ENCODE data around the gene PGS1. TPM values are rescaled to one million over a fixed set of nuclear protein-coding genes. Genes with fewer than 3 reads are reported as not detected.
"Not testable (repeated sequence)": the region's sequence is repeated elsewhere in the genome, so short reads cannot be mapped to it uniquely, and the experiment has no call there.

PGS1 gene
- polyA plus RNA-seq, 4 donors: 34.2 to 54.1 (median 42.5) TPM

DNA sequence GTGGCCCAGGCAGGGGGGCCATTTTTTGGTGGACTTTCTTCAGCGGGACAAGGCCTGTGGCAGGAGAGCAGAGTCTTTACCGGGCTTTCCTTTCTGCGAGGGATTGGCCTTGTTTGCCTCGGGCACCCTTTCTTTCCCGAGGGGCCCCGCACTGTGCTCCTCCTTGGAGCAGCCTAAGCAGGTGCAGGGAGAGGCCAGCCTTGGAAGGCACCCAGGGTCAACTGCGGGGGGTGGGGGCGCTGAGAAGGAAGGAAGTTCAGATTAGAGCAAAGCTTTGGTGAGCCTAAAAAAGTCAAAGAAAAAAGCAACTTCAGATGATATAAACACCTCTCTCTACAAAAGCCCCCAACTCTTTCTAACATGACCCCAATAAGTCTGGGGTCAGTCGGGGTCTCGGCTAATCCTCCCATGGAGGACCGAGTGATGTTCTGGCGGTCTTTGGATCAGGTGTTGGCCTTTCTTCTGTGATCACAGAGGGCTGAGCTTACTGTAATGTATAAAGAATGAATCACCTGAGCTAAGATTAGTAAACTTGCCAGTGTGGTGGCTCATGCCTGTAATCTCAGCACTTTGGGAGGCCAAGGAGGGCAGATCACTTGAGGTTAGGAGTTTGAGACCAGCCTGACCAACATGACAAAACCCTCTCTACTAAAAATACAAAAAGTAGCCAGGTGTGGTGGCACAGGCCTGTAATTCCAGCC lies 63.0 kb downstream of the PGS1 start:
- DNase-seq (ENCODE audit: low read depth in 4 of 4, low spot score in 3 of 4): no peak

DNA sequence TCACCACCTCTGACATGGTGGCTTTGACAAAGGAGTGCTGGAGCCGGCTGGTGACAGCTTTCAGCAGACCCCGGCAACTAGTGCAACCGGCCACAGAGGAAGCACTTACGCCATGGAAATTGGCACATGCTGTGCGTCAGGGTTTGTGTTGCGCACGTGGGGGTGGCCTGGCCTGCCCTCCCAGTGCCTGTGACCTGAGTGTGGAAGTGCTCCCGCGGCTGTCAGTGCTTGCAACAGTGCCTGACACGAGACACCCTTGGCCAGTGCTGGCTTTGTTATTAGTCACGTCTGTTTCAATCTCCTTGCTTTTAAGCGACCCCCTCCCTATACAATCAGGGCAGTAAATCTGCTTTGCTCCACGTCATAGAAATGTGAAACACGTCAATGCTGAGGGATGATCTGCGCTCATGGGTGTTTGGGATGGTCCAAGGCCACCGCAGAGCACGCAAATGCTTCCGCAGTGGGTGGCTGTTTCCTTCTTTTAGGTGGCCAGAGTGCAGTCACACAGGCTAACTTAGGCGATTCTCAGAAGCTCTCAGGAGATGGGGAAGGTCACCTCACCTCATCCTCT lies 64.3 kb downstream of the PGS1 start:
- no peak for DNase-seq (ENCODE audit: low read depth in 4 of 4, low spot score in 3 of 4)

DNA sequence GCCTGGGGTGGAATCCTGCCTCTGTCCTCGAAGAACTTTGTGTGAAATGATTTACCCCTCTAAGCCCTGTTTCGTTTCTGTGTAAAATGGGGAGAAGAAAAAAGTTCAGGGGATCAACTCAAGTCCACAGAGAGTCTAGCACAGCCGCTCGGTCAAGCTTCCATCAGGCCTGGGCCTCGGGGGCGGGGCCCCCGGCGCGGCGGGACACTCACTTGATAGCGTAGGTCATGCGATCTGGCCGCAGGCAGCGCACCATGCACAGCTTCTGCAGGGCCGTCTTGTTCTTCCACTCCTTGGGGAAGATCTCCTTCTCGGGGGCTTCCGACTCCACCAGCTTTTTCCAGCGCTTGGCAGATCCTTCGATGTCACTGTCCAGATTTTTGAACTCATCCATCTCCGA lies 65.9 kb downstream of the PGS1 start:
- DNase-seq (ENCODE audit: low read depth in 4 of 4, low spot score in 3 of 4): no peak

DNA sequence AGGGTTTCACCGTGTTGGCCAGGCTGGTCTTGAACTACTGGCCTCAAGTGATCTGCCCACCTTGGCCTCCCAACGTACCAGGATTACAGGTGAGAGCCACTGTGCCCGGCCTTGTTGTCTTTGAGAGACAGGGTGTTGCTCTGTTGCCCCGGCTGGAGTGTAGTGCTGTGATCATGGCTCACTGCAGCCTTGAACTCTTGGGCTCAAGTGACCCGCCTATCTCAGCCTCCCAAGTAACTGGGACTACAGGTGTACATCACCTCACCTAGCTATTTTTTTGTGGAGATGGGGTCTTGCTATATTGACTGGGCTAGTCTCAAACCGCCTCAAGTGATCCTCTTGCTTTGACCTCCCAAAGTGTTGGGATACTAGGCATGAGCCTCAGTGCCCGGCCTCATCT lies 68.4 kb downstream of the PGS1 start:
- no peak for DNase-seq (ENCODE audit: low read depth in 4 of 4, low spot score in 3 of 4)

DNA sequence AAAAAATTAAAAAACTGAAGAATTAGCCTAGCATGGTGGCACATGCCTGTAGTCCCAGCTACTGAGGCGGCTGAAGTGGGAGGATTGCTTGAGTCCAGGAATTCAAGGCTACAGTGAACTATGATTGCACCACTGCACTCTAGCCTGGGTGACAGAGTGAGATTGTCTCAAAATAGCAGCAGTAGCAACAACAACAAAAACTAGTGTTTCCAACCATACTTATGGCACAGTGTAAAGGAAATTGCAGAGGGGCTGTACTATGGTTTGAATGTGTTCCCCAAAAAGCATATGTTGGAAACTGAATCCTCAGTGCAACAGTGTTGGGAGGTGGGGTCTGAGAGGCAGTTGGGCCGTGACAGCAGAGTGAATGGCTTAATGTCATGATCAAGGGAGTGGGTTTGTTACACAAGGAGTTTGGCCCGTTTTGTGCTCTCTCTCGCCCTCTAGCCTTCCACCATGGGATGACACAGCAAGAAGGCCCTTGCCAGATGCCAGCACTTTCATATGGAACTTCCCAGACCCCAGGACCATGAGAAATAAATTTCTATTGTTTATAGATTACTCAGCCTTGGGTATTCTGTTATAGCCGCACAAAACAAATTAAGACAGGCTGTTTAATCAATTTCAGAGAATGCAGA lies 70.0 kb downstream of the PGS1 start:
- DNase-seq (ENCODE audit: low read depth in 4 of 4, low spot score in 3 of 4): no peak

DNA sequence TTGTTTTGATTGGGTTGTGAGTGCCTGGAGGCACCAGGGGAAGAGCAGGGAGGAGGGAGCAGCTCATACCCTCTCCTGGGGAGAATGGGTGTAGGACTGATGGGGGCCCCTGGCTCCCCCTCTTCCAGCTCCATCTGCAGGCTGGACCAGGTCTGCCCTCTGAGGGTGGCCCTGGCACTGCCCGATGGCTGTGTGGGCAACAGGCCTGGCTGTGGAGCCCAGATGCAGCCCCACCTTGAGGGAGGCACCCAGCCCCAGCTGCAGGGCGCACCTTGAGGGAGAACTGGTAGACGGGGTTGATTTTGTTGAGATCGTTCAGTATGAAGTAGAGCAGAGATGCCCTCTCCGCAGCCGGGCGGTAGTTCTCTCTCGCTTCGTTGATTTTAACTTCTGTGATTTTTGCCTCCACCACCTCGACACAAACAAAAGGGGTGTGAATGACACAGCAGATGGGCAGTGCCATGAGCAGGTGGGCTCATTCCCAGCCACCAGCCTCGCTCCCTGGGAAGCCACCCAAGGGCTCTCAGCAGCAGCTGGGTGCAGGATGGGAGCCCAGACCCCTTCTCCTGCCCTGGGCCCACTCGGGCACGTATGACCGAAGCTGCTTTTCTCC lies 71.6 kb downstream of the PGS1 start:
- DNase-seq (ENCODE audit: low read depth in 4 of 4, low spot score in 3 of 4): no peak

DNA sequence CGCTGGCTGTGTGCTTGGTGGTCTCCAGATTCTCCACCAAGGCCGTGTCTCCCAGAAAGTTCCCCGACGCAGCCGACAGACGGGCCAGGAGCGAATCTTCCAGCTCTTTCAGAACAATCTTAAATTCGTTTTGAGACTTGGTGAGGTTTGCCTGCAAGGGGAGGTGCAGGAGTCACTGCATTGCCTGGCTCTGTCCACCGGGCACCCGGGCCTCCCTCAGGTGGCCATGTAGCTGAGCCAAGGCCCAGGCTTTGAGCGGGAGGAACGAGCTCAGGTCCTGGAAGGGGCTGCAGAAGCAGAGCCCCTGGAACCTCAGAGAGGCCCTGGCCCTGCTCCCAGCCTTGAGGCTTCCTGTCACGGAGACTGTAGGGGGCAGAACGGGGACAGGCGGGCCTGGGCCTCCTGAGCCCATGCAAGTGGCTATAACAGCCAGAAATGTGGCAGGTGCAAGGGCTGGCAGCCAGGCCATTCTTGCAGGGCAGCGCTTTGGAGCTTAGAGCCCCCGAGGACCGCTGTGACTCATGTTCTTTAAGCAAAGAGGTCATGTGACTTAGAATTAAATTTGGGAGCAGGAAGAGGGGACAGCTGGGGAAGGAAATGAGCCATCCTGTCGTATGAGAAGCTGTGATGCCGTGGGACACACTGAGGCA lies 72.4 kb downstream of the PGS1 start:
- no peak for DNase-seq (ENCODE audit: low read depth in 4 of 4, low spot score in 3 of 4)

DNA sequence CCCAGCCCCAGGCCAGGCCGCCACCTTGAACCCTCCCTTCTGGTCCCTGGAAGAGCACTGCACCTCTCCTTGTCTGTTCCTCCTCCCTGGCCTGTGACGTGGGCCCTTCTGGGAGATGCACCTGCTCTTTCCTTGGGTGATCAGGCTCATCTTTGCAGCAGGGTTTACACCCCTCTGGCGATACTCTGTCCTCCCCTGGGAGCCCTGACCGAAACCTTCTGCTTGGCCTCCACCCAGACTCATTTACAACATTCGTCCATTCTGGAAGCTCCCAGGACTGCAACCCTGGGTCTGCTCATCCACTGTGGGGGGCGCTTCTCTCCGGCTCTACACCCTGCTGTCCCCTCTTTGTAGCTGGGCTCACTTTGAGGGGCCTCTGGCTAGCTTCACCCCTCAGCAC lies 73.3 kb downstream of the PGS1 start:
- DNase-seq (ENCODE audit: low read depth in 4 of 4, low spot score in 3 of 4): no peak

DNA sequence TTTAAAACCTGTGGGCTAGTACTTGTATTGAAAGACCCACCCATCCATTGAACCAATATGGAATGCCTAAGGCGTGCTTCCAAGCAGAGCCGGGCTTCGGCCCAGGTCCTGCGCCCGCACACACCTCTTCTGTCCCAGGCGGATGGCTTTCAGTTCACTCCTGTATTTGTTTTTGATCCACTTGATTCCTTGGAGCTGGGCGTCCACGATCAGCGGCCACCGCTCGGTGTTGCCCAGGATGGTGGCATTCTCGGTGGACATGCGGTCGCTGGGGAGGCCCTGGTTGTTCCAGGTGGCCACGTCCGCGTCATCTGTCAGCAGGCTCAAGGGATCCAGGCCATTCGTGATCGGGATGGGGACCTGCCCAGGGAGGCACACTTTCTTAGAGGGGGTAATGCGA lies 75.9 kb downstream of the PGS1 start:
- no peak for DNase-seq (ENCODE audit: low read depth in 4 of 4, low spot score in 3 of 4)

DNA sequence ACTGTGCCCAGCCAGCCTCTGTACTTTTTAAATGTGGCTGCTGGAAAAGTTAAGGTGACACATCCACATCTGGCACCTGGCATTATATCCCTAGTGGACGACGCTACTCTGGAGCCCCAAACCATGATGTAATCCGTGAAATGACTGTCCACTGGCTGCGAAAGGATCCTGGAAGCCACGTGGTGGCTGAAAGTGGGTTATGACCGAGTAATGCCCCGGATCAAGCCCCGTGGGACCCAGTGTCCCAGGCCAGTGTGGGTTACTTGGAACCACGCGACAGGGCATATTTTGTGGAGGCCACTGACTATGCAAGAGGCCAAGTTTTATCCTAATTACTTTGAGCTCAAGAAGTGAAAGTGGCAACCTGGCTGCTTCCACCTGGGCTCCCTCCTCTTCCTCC lies 79.6 kb downstream of the PGS1 start:
- no peak for DNase-seq (ENCODE audit: low read depth in 4 of 4, low spot score in 3 of 4)

DNA sequence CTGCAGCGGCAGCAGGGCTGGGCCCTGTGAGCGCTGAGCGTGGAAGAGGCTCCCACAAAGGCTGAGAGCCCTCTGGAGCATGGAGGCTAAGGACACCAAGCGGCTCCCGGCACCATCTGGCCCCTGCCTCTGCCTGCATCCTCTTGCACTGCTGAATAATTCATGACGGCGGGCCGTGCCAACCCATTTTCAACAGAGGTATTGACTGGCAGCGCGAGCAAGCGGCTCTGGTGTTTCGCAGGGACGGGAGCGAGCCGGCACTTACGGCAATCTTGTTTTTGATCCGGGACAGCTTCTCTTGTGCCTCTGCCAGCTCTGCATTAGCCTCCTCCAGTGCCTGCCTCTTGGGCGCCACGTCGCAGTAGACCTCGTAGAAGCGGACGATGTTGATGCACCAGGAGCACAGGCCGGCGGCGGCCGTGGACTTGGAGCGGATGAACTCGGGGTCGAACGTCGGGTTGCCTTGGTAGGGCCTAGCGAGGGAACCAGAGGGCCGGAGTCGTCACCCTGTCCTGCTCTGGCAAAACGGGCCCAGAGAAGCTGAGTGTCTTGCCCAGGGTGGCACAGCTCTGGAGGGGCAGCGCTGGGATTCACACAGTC lies 80.4 kb downstream of the PGS1 start:
- DNase-seq (ENCODE audit: low read depth in 4 of 4, low spot score in 3 of 4): no peak

DNA sequence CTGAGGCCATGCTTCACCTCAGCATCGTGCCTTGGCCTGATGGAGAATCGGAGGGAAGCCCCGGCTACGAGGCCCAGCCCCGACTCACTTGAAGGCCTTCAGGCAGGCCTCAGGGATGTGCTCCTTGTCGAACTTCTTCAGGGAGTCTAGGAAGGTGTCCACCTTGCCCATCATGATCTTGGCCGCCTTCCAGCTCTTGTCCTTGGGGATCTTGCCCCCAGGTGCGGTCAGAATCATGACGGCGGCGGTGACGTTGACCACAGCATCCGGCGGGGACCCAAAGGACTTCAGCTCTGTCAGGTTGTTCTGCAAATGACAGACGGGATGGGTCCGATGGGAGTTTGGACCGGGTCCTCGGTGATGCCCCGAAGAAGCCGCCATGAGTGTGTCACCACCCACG lies 81.2 kb downstream of the PGS1 start:
- DNase-seq (ENCODE audit: low read depth in 4 of 4, low spot score in 3 of 4): no peak

DNA sequence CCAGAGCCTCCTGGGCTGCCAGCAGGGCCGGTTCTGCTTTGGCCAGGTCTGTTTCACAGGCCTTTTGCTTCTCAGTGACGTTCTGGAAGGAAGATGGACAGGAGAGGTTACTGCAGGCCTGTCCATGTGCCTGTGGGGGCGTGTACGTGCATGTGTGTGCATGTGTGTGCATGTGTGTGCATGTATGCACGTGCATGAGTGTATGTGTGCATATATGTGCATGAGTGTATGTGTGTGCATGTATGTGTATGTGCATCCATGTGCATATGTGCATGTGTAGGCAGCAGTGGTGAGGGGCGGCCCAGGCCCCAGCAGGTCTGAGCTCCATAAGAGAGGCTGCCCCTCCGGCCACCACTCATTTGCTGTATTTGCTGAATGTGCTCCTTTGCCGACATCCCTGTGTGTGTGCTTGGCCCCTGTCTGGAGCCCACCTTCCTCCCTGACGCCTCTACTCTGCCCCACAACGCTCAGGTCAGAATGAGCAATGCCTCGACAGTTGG lies 81.8 kb downstream of the PGS1 start:
- no peak for DNase-seq (ENCODE audit: low read depth in 4 of 4, low spot score in 3 of 4)

DNA sequence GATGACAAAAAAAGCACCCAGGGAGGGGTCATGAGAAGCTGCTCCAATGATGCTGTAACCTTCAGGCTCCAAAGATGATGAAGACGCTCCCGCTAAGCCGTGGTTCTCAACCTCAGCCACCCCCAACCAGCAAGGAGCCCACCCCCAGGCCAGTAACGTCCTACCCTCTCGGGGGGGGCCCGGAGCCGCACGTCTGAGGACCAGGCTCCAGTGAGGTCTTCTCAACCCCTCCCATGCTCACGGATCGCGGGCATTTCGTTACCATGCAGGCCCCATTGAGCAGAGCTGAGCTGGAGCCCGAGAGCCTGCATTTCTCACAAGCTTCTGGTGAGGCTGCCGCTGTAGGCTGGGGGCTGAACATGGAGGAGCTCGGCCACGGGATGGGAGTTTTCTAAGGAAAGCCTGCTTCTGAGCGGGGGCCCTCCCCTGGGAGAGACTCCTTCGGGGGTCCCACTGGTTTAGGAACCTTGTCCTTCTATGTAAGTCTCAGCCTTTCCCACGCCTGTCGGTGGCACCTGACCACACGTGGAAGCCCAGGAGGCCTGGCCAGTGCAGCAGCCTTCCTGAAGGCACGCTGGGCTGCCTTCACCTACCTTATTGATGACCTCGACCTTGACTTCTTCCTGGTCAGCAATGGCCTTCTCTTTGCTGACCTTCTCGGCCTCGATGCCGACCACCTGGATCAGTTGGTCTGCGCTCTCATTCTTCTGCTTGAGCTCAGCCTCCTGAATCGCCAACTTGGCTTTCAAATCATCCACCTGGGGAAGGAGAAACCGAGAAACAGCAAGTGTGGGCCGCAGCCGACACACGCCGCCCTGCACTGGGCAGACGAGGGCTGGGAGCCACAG lies 82.7 kb downstream of the PGS1 start:
- DNase-seq (ENCODE audit: low read depth in 4 of 4, low spot score in 3 of 4): no peak

DNA sequence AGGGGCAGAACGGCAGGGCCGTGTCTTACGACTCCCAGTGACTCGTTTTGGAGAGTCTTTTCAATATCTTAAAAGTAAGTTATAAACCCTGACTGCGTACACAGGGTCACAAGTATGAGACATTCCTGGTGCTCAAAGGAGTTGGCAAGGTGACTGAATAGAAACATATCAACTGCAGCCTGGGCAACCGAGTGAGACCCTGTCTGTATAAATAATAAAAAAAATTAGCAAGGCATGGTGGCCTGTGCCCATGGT lies 83.3 kb downstream of the PGS1 start:
- no peak for DNase-seq (ENCODE audit: low read depth in 4 of 4, low spot score in 3 of 4)

DNA sequence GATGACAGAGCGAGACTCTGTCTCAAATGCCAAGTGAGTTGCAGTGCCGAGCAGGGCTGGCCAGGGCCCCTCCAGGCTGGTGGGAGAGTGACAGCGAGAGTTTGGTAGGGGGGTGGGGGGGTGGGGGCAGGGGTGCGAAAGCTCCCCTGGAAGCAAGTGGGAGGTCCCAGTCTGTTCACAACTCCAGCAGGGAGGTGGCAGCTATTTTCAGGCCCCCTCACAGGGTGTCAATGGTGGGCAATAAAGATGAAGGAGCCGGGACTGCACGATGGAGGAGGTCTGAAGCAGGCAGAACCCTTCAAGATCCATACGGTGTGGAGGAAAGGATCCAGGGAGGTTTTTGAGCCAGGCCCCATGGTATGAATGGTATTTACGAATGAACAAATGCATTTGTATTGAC lies 83.7 kb downstream of the PGS1 start:
- DNase-seq (ENCODE audit: low read depth in 4 of 4, low spot score in 3 of 4): no peak

DNA sequence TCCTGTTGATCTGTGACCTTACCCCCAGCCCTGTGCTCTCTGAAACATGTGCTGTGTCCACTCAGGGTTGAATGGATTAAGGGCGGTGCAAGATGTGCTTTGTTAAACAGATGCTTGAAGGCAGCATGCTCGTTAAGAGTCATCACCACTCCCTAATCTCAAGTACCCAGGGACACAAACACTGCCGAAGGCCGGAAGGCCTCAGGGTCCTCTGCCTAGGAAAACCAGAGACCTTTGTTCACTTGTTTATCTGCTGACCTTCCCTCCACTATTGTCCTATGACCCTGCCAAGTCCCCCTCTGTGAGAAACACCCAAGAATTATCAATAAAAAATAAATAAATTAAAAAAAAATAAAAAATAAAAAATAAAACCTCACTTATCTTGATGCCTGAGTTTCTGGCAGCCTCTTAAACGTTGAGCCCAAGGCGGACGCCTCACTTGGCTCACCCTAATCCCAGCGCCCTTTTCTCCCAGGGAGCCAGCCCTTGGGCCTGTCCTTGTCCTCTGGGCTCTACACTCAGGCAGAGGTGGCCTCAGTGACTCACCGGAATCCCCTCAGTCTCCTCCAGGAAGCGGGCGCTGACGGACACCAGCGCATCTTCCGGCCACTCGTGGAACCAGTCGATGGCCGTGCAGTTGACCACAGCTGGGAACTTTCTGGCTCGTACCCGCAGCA lies 87.8 kb downstream of the PGS1 start:
- not testable (repeated sequence) for DNase-seq (ENCODE audit: low read depth in 4 of 4, low spot score in 3 of 4)

DNA sequence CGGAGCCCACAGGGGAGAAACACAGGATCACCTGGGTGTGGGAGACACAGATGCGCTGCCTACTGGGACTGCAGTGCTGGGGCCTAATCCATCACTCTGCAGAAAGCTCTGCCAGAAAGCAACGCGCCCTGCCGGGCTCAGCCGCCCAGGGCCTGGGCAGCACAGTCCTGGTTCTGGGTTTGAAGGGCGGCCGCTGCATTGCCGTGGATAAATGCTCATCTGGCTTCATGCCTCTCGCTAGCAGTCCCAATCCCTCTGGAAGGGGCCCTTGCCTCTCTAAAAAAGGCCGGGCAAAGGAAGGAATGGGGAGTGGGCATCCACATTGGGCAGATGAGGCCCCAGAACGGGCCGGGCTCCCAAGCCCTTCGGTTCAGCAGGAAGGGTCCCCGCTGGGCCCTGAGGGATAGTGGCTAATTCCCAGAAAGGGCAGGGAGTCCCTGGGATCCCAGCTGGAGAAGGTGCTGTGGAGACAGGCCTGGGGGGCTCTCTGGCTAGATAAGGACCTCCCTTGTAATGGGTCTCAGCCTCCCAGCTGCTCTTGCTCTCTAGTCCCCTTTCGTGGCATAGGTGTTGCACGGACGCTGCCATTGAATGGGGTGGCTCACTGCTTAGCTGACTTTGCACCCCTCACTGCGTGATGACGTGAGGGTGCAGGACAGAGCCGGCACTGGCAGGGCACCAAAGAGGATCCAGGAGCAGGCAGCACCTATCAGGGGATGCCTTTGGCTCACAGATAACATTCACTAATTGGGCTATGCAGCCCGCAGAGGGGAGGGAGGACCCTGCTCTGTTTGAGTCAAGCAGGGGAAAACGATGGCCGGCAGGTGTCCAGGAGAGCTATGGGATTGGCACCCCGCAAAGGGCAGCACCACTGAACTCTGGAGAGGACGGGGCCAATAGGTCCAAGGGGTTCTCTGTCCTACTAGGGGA lies 88.6 kb downstream of the PGS1 start:
- DNase-seq (ENCODE audit: low read depth in 4 of 4, low spot score in 3 of 4): no peak

DNA sequence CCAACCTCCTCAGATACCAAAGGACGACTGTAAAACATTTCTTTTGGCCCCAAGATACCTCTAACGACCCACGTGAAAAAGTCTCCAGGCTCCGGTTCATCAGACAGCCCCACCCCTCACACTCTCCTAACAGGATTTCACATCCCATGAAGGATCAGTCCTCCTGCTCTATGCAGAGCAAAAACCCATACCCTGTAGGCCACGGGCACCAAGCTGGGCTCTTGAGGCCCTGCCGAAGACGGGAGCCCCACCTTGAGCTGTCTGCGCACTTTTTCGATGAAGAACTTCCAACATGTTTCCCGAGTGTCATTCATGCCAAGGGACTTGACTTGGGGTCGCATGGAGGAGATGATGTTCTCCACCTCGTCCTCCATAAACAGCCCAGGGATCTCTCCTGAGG lies 89.9 kb downstream of the PGS1 start:
- no peak for DNase-seq (ENCODE audit: low read depth in 4 of 4, low spot score in 3 of 4)

Measured in left renal pelvis (tissue), 4 donors.